HG02943 (cell line): Measurements from ENCODE around the gene BTK.
A peak's percentile ranks its signal among the peaks of the same experiment; 100 is the strongest.

Experiments
- ATAC-seq: cut with Tn5 transposase; IDR thresholded peaks from one replicate; pipeline ENCODE4 v1.9.1; 2021; ENCODE audit warnings: mild to moderate bottlenecking, low read depth, moderate library complexity; ENCODE audit not compliant: unreplicated experiment

BTK gene

GRCh38 chrX:101394372-101394771, 8.4 kb upstream of the BTK start:
- no peak for ATAC-seq

GRCh38 chrX:101393530-101394305, 7.7 kb upstream of the BTK start:
- ATAC-seq: no peak

GRCh38 chrX:101391831-101392230, 5.8 kb upstream of the BTK start:
- ATAC-seq: no peak

GRCh38 chrX:101390664-101391525, 4.9 kb upstream of the BTK start, which contains the start of gene RPL36A:
RPL36A (plus strand) TSS chrX:101391011; CDS start chrX:101391044, 33 bp downstream.
- ATAC-seq: peak; percentile 71

GRCh38 chrX:101388604-101389003, 2.6 kb upstream of the BTK start:
- ATAC-seq: no peak

GRCh38 chrX:101386542-101386885, 523 bp upstream of the BTK start:
- no peak for ATAC-seq

- ATAC-seq: no peak
Observed at GRCh38 chrX:101385026-101385684, 836 bp downstream of the BTK start.

GRCh38 chrX:101383679-101384205, 2.2 kb downstream of the BTK start:
- peak; percentile 61 for ATAC-seq

- no peak for ATAC-seq
Observed at GRCh38 chrX:101377547-101377946, 8.4 kb downstream of the BTK start.

- ATAC-seq: no peak
Observed at GRCh38 chrX:101370888-101371504, 15.0 kb downstream of the BTK start.

GRCh38 chrX:101369687-101370086, 16.3 kb downstream of the BTK start:
- no peak for ATAC-seq

GRCh38 chrX:101368800-101369199, 17.2 kb downstream of the BTK start:
- ATAC-seq: no peak

GRCh38 chrX:101365301-101365795, 20.6 kb downstream of the BTK start:
- no peak for ATAC-seq

GRCh38 chrX:101362757-101363156, 23.2 kb downstream of the BTK start:
- ATAC-seq: no peak

- no peak for ATAC-seq
Observed at GRCh38 chrX:101362116-101362515, 23.9 kb downstream of the BTK start.

GRCh38 chrX:101360390-101360789, 25.6 kb downstream of the BTK start:
- ATAC-seq: no peak

- ATAC-seq: no peak
Observed at GRCh38 chrX:101359966-101360365, 26.0 kb downstream of the BTK start.

GRCh38 chrX:101357166-101357795, 28.7 kb downstream of the BTK start:
- no peak for ATAC-seq

- no peak for ATAC-seq
Observed at GRCh38 chrX:101349193-101349562, 36.8 kb downstream of the BTK start.
